GM12878 (cell line): ENCODE measurements around the gene ZNF544. TPM values are rescaled to one million over a fixed set of nuclear protein-coding genes. Genes with fewer than 3 reads are reported as not detected.
A peak's percentile ranks its signal among the peaks of the same experiment; 100 is the strongest.

Source experiments
- ASH2L ChIP-seq: fragments of 300-600, 200-600 bp; sonication (generic); IDR thresholded peaks from 2 replicates; pipeline ENCODE4 v1.6.1; 2017; ENCODE audit warnings: low read depth, mild to moderate bottlenecking, borderline replicate concordance
- BRCA1 ChIP-seq: IDR thresholded peaks from 2 replicates; pipeline ENCODE4 v1.6.1; 2011; ENCODE audit warnings: low read depth, low read length, improper control_type of control experiment
- CREB1 ChIP-seq: IDR thresholded peaks from 2 replicates; pipeline ENCODE4 v1.6.1; 2012; ENCODE audit warnings: low read depth, mild to moderate bottlenecking, inconsistent platforms
- DPF2 ChIP-seq: fragments of 450-650 bp; IDR thresholded peaks from 2 replicates; pipeline ENCODE4 v1.6.1; 2017; ENCODE audit warnings: mild to moderate bottlenecking
- FOXK2 ChIP-seq: fragments of 450-650 bp; IDR thresholded peaks from 2 replicates; pipeline ENCODE4 v1.6.1; 2017; ENCODE audit warnings: mild to moderate bottlenecking, moderate library complexity
- HDAC2 ChIP-seq: fragments of 200-600 bp; sonication (generic); IDR thresholded peaks from 2 replicates; pipeline ENCODE4 v1.6.1; 2017
- IKZF1 ChIP-seq: fragments of 450-650 bp; conservative IDR thresholded peaks from 2 replicates; pipeline ENCODE4 v1.6.1; 2017; ENCODE audit warnings: antibody characterized with exemption, mild to moderate bottlenecking
- NFIC ChIP-seq: IDR thresholded peaks from 2 replicates; pipeline ENCODE4 v1.6.1; 2012; ENCODE audit warnings: low read depth, mild to moderate bottlenecking, inconsistent platforms, low read length, moderate library complexity
- NR2C2 ChIP-seq: IDR thresholded peaks from 2 replicates; pipeline ENCODE4 v1.6.1; 2011; ENCODE audit warnings: borderline replicate concordance, low read depth; ENCODE audit not compliant: control insufficient read depth, insufficient read length
- RCOR1 ChIP-seq: conservative IDR thresholded peaks from 2 replicates; pipeline ENCODE4 v1.6.1; 2012; ENCODE audit warnings: low read depth, low read length, improper control_type of control experiment
- RUNX3 ChIP-seq: IDR thresholded peaks from 2 replicates; pipeline ENCODE4 v1.6.1; 2012; ENCODE audit warnings: low read length, inconsistent platforms
- SIN3A ChIP-seq: IDR thresholded peaks from 2 replicates; pipeline ENCODE4 v1.6.1; 2012; ENCODE audit warnings: low read depth, low read length, improper control_type of control experiment
- SIX5 ChIP-seq: IDR thresholded peaks from 2 replicates; pipeline ENCODE4 v1.6.1; 2011; ENCODE audit warnings: mild to moderate bottlenecking, low read depth, low read length, moderate library complexity; ENCODE audit not compliant: severe bottlenecking
- SMAD5 ChIP-seq: IDR thresholded peaks from 2 replicates; pipeline ENCODE4 v1.6.1; 2016; ENCODE audit warnings: antibody characterized with exemption, low read depth
- SMARCA5 ChIP-seq: fragments of 450-650 bp; IDR thresholded peaks from 2 replicates; pipeline ENCODE4 v1.6.1; 2017; ENCODE audit warnings: mild to moderate bottlenecking
- TAF1 ChIP-seq: IDR thresholded peaks from 2 replicates; pipeline ENCODE4 v1.6.1; 2011; ENCODE audit warnings: mild to moderate bottlenecking, low read depth, low read length, borderline replicate concordance
- polyA plus RNA-seq, 11 experiments: library from polyadenylated mRNA; depleted of rRNA in 4 of 11; unstranded in 6 of 11; stranded (reverse) in 5 of 11; fragments of >200 nt; fragmentation: Nextera tagmentation in 4 of 11; fragmentation: Illumina TruSeq in 1 of 11; extraction: Ambion mirVana in 4 of 11; extraction: Trizol in 1 of 11; gene quantifications; 1 replicate in 1 of 11; 2 replicates in 10 of 11; pipeline versions ENCODE4 v1.2.1 to v1.2.3, GENCODE V29; 2011 to 2016; ENCODE audit warnings: inconsistent platforms in 2 of 11, missing spikeins in 2 of 11, low read depth in 1 of 11
- total RNA-seq, 4 experiments: library from RNA; depleted of rRNA in 3 of 4; stranded (reverse); fragments of >200 nt in 3 of 4; fragmentation: Illumina TruSeq in 1 of 4; extraction: Trizol in 1 of 4; gene quantifications; 2 replicates each; pipeline versions ENCODE4 v1.2.1 to v1.2.3, GENCODE V29; 2013 to 2021
- TF ChIP-seq, protein P1 (sequence below): IDR thresholded peaks from 2 replicates; pipeline ENCODE4 v1.6.1; 2012; ENCODE audit warnings: improper control_type of control experiment, low read depth, low read length; ENCODE audit not compliant: insufficient replicate concordance
- TF ChIP-seq, protein P2 (sequence below): fragments of 450-650 bp; formaldehyde crosslinking; IDR thresholded peaks from 2 replicates; pipeline ENCODE4 v1.4.0; 2020; ENCODE audit warnings: mild to moderate bottlenecking, moderate library complexity
- TF ChIP-seq, protein P3 (sequence below): fragments of 450-650 bp; IDR thresholded peaks from 2 replicates; pipeline ENCODE4 v1.6.1; 2018; ENCODE audit warnings: mild to moderate bottlenecking, low read depth, moderate library complexity; ENCODE audit not compliant: partially characterized antibody

ZNF544 gene
- total and polyA plus RNA-seq, 10 of the 15 experiments (the other 5 are each of a cell fraction or from before 2014, with no cell fraction given), result 27.3 to 70.1 (median 42.6) TPM

DNA sequence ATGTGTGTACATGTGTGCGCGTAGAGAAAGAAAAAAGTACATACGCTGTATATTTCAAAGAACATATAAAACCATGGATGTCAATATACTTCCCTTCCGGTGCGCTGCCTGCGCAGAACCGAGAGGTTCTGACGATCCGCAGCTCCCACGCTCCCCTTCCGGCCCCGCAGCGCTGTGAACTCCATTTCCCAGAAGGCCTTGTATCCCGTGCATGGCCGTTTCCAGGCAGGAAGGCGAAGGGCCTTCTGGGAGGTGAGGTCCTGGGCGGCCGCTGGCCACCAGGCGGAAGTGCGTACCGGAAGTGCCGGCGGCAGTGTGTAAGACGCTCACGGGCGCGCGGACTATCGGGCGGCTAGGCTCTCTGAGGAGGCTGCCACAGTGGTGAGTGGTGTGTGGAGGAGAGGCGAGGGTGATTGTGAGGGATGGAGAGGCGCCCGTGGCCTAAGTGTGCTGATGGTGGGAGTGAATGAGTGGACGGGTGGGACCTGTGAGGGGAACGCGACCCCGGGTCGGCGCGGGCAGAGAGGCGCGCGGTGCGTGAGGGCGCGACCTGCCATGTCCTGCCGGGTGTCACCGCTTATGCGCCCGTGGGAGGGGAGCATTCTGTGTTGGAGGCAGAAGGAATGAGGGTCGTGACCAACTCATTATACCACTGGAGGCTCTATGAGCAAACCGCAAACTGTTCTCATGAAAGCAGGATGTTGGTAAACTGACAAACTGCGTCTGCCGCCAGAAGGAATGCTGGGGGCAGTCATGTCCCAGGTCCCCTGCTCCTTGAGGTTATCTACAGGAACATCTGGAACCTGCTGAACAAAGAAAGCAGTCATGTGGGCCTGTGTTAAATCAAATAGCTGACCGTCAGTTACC lies 76.6 kb downstream of the ZNF544 start, which contains the start of gene ERVK3-1 (continued):
- TF ChIP-seq SIN3A (peak; percentile 88), RCOR1 (no peak), NR2C2 (no peak), IKZF1 (peak; percentile 98), HDAC2 (no peak), CREB1 (peak; percentile 93), RUNX3 (peak; percentile 60), NFIC (no peak; the same call in 1 of the 2 replicates), TAF1 (peak; percentile 97), ASH2L (no peak), FOXK2 (no peak), BRCA1 (no peak), SMARCA5 (0 out of 2 replicates have a peak, but pooled peaks have one; percentile 57), SMAD5 (peak; percentile 92; the same call in 1 of the 2 replicates), DPF2 (0 out of 2 replicates have a peak, but pooled peaks have one; percentile 39), SIX5 (peak; percentile 96)
- TF ChIP-seq, protein P1, sequence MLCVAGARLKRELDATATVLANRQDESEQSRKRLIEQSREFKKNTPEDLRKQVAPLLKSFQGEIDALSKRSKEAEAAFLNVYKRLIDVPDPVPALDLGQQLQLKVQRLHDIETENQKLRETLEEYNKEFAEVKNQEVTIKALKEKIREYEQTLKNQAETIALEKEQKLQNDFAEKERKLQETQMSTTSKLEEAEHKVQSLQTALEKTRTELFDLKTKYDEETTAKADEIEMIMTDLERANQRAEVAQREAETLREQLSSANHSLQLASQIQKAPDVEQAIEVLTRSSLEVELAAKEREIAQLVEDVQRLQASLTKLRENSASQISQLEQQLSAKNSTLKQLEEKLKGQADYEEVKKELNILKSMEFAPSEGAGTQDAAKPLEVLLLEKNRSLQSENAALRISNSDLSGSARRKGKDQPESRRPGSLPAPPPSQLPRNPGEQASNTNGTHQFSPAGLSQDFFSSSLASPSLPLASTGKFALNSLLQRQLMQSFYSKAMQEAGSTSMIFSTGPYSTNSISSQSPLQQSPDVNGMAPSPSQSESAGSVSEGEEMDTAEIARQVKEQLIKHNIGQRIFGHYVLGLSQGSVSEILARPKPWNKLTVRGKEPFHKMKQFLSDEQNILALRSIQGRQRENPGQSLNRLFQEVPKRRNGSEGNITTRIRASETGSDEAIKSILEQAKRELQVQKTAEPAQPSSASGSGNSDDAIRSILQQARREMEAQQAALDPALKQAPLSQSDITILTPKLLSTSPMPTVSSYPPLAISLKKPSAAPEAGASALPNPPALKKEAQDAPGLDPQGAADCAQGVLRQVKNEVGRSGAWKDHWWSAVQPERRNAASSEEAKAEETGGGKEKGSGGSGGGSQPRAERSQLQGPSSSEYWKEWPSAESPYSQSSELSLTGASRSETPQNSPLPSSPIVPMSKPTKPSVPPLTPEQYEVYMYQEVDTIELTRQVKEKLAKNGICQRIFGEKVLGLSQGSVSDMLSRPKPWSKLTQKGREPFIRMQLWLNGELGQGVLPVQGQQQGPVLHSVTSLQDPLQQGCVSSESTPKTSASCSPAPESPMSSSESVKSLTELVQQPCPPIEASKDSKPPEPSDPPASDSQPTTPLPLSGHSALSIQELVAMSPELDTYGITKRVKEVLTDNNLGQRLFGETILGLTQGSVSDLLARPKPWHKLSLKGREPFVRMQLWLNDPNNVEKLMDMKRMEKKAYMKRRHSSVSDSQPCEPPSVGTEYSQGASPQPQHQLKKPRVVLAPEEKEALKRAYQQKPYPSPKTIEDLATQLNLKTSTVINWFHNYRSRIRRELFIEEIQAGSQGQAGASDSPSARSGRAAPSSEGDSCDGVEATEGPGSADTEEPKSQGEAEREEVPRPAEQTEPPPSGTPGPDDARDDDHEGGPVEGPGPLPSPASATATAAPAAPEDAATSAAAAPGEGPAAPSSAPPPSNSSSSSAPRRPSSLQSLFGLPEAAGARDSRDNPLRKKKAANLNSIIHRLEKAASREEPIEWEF, result no peak
- TF ChIP-seq, protein P2, sequence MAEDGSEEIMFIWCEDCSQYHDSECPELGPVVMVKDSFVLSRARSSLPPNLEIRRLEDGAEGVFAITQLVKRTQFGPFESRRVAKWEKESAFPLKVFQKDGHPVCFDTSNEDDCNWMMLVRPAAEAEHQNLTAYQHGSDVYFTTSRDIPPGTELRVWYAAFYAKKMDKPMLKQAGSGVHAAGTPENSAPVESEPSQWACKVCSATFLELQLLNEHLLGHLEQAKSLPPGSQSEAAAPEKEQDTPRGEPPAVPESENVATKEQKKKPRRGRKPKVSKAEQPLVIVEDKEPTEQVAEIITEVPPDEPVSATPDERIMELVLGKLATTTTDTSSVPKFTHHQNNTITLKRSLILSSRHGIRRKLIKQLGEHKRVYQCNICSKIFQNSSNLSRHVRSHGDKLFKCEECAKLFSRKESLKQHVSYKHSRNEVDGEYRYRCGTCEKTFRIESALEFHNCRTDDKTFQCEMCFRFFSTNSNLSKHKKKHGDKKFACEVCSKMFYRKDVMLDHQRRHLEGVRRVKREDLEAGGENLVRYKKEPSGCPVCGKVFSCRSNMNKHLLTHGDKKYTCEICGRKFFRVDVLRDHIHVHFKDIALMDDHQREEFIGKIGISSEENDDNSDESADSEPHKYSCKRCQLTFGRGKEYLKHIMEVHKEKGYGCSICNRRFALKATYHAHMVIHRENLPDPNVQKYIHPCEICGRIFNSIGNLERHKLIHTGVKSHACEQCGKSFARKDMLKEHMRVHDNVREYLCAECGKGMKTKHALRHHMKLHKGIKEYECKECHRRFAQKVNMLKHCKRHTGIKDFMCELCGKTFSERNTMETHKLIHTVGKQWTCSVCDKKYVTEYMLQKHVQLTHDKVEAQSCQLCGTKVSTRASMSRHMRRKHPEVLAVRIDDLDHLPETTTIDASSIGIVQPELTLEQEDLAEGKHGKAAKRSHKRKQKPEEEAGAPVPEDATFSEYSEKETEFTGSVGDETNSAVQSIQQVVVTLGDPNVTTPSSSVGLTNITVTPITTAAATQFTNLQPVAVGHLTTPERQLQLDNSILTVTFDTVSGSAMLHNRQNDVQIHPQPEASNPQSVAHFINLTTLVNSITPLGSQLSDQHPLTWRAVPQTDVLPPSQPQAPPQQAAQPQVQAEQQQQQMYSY (CRISPR knock-in tag), result no peak
- TF ChIP-seq, protein P3, sequence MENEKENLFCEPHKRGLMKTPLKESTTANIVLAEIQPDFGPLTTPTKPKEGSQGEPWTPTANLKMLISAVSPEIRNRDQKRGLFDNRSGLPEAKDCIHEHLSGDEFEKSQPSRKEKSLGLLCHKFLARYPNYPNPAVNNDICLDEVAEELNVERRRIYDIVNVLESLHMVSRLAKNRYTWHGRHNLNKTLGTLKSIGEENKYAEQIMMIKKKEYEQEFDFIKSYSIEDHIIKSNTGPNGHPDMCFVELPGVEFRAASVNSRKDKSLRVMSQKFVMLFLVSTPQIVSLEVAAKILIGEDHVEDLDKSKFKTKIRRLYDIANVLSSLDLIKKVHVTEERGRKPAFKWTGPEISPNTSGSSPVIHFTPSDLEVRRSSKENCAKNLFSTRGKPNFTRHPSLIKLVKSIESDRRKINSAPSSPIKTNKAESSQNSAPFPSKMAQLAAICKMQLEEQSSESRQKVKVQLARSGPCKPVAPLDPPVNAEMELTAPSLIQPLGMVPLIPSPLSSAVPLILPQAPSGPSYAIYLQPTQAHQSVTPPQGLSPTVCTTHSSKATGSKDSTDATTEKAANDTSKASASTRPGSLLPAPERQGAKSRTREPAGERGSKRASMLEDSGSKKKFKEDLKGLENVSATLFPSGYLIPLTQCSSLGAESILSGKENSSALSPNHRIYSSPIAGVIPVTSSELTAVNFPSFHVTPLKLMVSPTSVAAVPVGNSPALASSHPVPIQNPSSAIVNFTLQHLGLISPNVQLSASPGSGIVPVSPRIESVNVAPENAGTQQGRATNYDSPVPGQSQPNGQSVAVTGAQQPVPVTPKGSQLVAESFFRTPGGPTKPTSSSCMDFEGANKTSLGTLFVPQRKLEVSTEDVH, result peak; percentile 54
